Smooth muscle cell (in vitro differentiated cells): ENCODE results near the gene TNIK. TPM values are rescaled to one million over a fixed set of nuclear protein-coding genes. Genes with fewer than 3 reads are reported as not detected.
A peak's percentile ranks its signal among the peaks of the same experiment; 100 is the strongest.

ENCODE experiments used
- DNase-seq: peaks from one replicate; lab custom pipeline; 2025; ENCODE audit not compliant: unreplicated experiment; lab: John Stamatoyannopoulos, UW
- H2AFZ ChIP-seq: fragments of 200-600 bp; sonication (generic); 2 replicates; pipeline ENCODE4 v1.6.0; 2016; ENCODE audit warnings: antibody characterized with exemption, low read depth, mild to moderate bottlenecking
- H3F3A ChIP-seq: fragments of 200-600 bp; sonication (generic); 2 replicates; pipeline ENCODE4 v1.6.0; 2017; ENCODE audit warnings: antibody characterized with exemption, low read depth
- H3K27ac ChIP-seq: fragments of 200-600 bp; sonication (generic); 2 replicates; pipeline ENCODE4 v1.5.1; 2016; ENCODE audit warnings: low read depth, mild to moderate bottlenecking
- H3K27me3 ChIP-seq: fragments of 200-600 bp; sonication (generic); 2 replicates; pipeline ENCODE4 v1.6.1; 2016; ENCODE audit warnings: low read depth, mild to moderate bottlenecking
- H3K36me3 ChIP-seq: fragments of 200-600 bp; sonication (generic); 2 replicates; pipeline ENCODE4 v1.5.1; 2016; ENCODE audit warnings: low read depth
- H3K4me1 ChIP-seq: fragments of 200-600 bp; sonication (generic); 2 replicates; pipeline ENCODE4 v1.5.1; 2016; ENCODE audit warnings: low read depth
- H3K4me2 ChIP-seq: fragments of 200-600 bp; sonication (generic); 2 replicates; pipeline ENCODE4 v1.6.0; 2016; ENCODE audit warnings: mild to moderate bottlenecking
- H3K4me3 ChIP-seq: fragments of 200-600 bp; sonication (generic); 2 replicates; pipeline ENCODE4 v1.5.1; 2016; ENCODE audit warnings: mild to moderate bottlenecking
- H3K79me2 ChIP-seq: fragments of 200-600 bp; sonication (generic); 2 replicates; pipeline ENCODE4 v1.6.0; 2016; ENCODE audit warnings: low read depth, mild to moderate bottlenecking
- H3K9ac ChIP-seq: fragments of 200-600 bp; sonication (generic); 2 replicates; pipeline ENCODE4 v1.6.0; 2016; ENCODE audit warnings: low read depth
- H3K9me3 ChIP-seq: fragments of 200-600 bp; sonication (generic); replicated peaks from 2 replicates; pipeline ENCODE4 v1.5.1; 2016; ENCODE audit warnings: low read depth
- H4K20me1 ChIP-seq: fragments of 200-600 bp; sonication (generic); 2 replicates; pipeline ENCODE4 v1.6.0; 2016; ENCODE audit warnings: low read depth
- CTCF ChIP-seq: fragments of 200-600 bp; sonication (generic); IDR thresholded peaks from 2 replicates; pipeline ENCODE4 v1.5.1; 2017; ENCODE audit warnings: borderline replicate concordance, mild to moderate bottlenecking, antibody characterized with exemption; ENCODE audit not compliant: insufficient read depth, poor library complexity, severe bottlenecking
- WGBS: methylation state at CpG from one replicate; pipeline ENCODE4 v1.1.7; 2016; ENCODE audit warnings: low lambda C conversion rate; 5-methylcytosine and 5-hydroxymethylcytosine counted together
- polyA plus RNA-seq: library from polyadenylated mRNA; unstranded; fragments of >200 nt; fragmentation: Nextera tagmentation; extraction: Ambion mirVana; gene quantifications from 2 replicates; pipeline ENCODE4 v1.2.1, GENCODE V29; 2016
- total RNA-seq: library from RNA; depleted of rRNA; stranded (reverse); fragments of >200 nt; gene quantifications from 2 replicates; pipeline ENCODE4 v1.2.3, GENCODE V29; 2014

TNIK gene
- total RNA-seq (12.5 and 20.0 TPM in 2 replicates), polyA plus RNA-seq (10.1 and 10.4 TPM in 2 replicates)

DNA sequence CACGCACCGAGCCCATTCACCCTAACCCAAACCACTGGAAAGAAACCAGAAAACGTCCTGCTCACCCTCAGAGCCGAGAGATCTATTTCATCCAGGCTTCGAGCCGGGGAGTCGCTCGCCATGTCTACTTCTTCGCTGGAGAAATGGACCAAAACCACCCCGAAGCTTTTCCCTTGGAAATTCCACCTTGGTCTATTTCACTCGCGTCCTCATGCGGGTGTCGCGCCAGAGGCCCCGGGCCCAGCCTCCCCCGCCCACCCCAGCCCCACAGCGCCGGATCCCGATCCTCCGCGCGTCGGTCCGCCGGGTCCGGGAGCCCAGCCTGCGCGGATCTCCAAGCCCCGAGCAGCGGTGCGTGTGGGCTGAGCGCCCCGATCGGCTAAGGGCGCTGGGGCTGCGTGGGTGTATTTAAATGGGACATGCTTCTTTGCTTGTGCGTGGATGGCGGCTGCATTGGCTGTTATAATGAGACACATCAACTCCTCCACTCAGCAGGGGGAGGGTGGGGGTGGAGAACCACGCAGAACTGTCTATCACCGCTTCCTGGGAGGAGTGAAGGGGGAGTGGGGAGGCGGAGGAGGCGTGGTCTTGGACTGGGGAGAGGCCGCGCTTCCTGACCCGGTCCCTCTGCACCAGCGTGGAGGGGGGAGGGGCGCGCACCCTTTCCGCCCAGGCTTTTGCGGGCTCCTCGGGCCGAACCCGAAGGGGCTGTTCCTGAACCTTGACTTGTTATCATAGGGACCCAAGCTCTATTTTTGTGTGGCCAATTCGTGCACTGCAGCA, at the start of gene TNIK:
Gene TNIK (minus strand): TSS at position 464 of the 783 bp plus-strand sequence. CDS start 342 bp downstream, at position 122.
- Histone ChIP-seq H3K4me2 (peak within 1 kb of the TSS; percentile 94), H3K4me1 (peaks cover 7% of the 10 kb centered on the region), H2AFZ (peak within 1 kb of the TSS; percentile 89), H3K36me3 (no peaks in the 10 kb centered on the region), H3F3A (peaks cover 13% of the 10 kb centered on the region), H3K27me3 (no peaks in the 10 kb centered on the region), H3K4me3 (peak within 1 kb of the TSS; percentile 87), H4K20me1 (peaks cover 23% of the 10 kb centered on the region), H3K9ac (peak within 1 kb of the TSS; percentile 24), H3K27ac (peak within 1 kb of the TSS; percentile 37), H3K9me3 (no peaks in the 10 kb centered on the region), H3K79me2 (peaks cover 25% of the 10 kb centered on the region)
- DNase-seq = peak; percentile 70
- under 1% methylated on average over 39 of the region's 55 CpGs for WGBS
- peak; percentile 26 for TF ChIP-seq CTCF

GRCh38 chr3:171508676-171509075, 48.5 kb upstream of the TNIK start:
- Histone ChIP-seq H3K79me2 (no peaks in the 10 kb centered on the region), H3K27me3 (no peaks in the 10 kb centered on the region), H3K4me1 (no peaks in the 10 kb centered on the region), H3K36me3 (no peaks in the 10 kb centered on the region), H3K27ac (no peak overlapping the region), H3K9ac (no peak overlapping the region), H3F3A (no peaks in the 10 kb centered on the region), H2AFZ (no peak overlapping the region), H3K4me3 (no peak overlapping the region), H3K4me2 (no peak overlapping the region), H4K20me1 (no peaks in the 10 kb centered on the region), H3K9me3 (no peaks in the 10 kb centered on the region)
- TF ChIP-seq CTCF = no peak
- WGBS = 84% methylated on average over 2 of the region's 2 CpGs
- DNase-seq = no peak

DNA sequence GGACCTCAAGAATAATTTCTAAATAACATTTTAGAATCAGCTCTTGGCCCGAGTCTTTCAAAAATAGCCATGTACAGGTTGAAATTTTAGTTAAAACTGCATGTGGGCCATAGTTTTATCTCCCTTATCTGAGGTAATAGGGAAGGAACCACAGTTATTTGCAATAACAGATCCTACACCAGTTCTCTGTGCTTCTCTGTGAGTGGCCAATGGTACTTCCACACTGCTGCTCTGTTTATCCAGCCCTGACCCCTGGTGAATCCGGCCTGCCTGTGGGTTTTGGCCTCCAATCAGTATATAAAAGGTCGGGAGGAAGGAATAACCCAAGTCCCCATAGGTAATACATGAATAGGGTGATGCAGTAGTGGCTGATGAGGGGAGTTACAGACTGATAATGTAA, 48.0 kb upstream of the TNIK start:
- H3K79me2 ChIP-seq = no peaks in the 10 kb centered on the region
- DNase-seq = no peak
- no peaks in the 10 kb centered on the region for H3K9me3 ChIP-seq
- no peak overlapping the region for H3K4me2 ChIP-seq
- H3K4me1 ChIP-seq = no peaks in the 10 kb centered on the region
- no peaks in the 10 kb centered on the region for H3K27me3 ChIP-seq
- no peaks in the 10 kb centered on the region for H3K36me3 ChIP-seq
- 48% methylated on average over 3 of the region's 3 CpGs for WGBS
- no peak overlapping the region for H2AFZ ChIP-seq
- no peak overlapping the region for H3K4me3 ChIP-seq
- no peak overlapping the region for H3K27ac ChIP-seq
- no peaks in the 10 kb centered on the region for H3F3A ChIP-seq
- H4K20me1 ChIP-seq = no peaks in the 10 kb centered on the region
- no peak overlapping the region for H3K9ac ChIP-seq
- TF ChIP-seq CTCF = no peak
